Stimulated activated memory B cell treated with anti-CD40 and anti-IgM and Interleukin-4, amounts not matched to agents 10 μg/mL and 1 μg/mL and 100 μg/mL, for 72 hours (primary cell): ENCODE measurements around the gene IFI30.

Experiments used
- ATAC-seq: fragments of 150-1000 bp; cut with Tn5 transposase; 2 replicates; pipeline ENCODE4 v1.10.0; 2021
- H3K27ac Mint-ChIP-seq: one replicate; pipeline ENCODE4 v1.8.0; 2022; ENCODE audit warnings: mild to moderate bottlenecking, mixed read lengths
- H3K27me3 Mint-ChIP-seq: one replicate; pipeline ENCODE4 v1.8.0; 2022; ENCODE audit warnings: mixed read lengths
- H3K36me3 Mint-ChIP-seq: one replicate; pipeline ENCODE4 v1.8.0; 2022; ENCODE audit warnings: mixed read lengths
- H3K4me1 Mint-ChIP-seq: one replicate; pipeline ENCODE4 v1.8.0; 2022; ENCODE audit warnings: mixed read lengths
- H3K4me3 Mint-ChIP-seq: one replicate; pipeline ENCODE4 v1.8.0; 2022; ENCODE audit warnings: mild to moderate bottlenecking, moderate library complexity, mixed read lengths
- H3K9me3 Mint-ChIP-seq: one replicate; pipeline ENCODE4 v1.8.0; 2022; ENCODE audit warnings: mixed read lengths

The IFI30 gene

DNA sequence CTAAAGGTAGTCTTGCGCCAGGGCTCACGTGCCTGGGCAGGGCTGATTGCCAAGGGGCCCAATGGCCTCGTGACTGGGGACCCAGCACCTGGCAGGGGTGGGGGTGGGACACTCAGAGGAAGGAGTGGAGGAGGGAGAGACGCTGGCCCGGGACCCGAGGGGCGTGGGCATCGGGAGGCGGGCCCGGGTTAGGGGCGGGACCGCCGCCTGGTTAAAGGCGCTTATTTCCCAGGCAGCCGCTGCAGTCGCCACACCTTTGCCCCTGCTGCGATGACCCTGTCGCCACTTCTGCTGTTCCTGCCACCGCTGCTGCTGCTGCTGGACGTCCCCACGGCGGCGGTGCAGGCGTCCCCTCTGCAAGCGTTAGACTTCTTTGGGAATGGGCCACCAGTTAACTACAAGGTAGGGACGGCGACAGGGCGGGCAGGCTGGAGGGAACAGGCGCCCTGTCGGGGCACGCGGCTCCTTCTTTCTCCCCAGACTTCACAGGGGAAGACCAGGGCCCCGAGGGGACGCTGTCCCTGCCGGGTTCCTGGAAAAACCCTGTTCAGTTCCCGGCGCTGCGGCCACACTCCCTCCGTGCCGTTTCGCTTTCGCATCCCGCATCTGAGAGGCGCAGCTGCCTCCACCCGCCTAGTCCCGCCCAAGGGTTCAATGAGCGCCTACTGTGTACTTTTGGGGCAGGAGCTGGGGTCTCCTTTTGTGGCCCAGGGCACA, at the start of gene IFI30:
Gene IFI30 (plus strand): TSS at position 242 of the 717 bp plus-strand sequence. CDS start 29 bp downstream, at position 271.
- H3K27ac Mint-ChIP-seq, result peak within 1 kb of the TSS; percentile 92
- peaks cover 52% of the 10 kb centered on the region for H3K36me3 Mint-ChIP-seq
- H3K4me3 Mint-ChIP-seq, result peak within 1 kb of the TSS; percentile 94
- peak; percentile 82 for ATAC-seq
- no peaks in the 10 kb centered on the region for H3K9me3 Mint-ChIP-seq
- peaks cover 80% of the 10 kb centered on the region for H3K4me1 Mint-ChIP-seq
- no peaks in the 10 kb centered on the region for H3K27me3 Mint-ChIP-seq

DNA sequence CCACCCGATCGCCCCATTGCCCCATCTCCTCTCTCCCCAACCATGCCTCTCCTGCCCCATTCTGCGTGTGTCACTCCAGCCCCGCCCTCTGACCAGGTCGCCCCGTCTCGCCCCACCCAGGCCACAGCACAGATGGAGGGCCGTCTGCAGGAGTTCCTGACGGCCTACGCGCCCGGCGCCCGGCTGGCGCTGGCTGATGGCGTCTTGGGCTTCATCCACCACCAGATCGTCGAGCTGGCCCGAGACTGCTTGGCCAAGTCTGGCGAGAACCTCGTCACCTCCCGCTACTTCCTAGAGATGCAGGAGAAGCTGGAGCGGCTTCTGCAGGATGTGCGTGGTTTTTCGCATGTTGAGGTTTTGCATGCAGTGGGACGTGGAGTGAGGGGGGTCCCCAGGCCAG, 49.8 kb upstream of the IFI30 start:
- H3K4me1 Mint-ChIP-seq, result peaks cover 16% of the 10 kb centered on the region
- no peaks in the 10 kb centered on the region for H3K9me3 Mint-ChIP-seq
- no peak overlapping the region for H3K27ac Mint-ChIP-seq

DNA sequence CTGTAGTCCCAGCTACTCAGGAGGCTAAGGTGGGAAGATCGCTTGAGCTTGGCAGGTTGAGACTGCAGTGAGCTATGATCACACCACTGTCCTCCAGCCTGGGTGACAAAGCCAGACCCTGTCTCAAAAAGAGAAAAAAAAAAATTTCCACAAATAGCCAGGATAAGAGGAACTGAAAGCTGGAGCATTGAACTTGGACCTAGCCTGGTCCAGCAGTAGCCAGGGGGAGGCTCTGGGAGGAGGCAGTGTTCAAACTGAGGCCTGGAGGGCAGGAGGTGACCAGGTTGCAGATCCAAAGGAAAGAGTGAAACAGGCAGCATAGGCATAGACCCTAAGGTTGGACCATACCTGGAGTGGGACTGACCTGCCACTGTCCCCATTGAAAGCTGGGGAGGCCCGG, 47.5 kb upstream of the IFI30 start:
- Mint-ChIP-seq H3K27ac (peak overlapping the region; percentile 77), H3K27me3 (no peaks in the 10 kb centered on the region), H3K4me3 (no peak overlapping the region), H3K9me3 (no peaks in the 10 kb centered on the region), H3K36me3 (peaks cover 53% of the 10 kb centered on the region), H3K4me1 (no peaks in the 10 kb centered on the region)
- no peak for ATAC-seq

More for the DNA sequence above, 49.8 kb upstream of the IFI30 start:
- Mint-ChIP-seq H3K4me3 (no peak overlapping the region), H3K27me3 (no peaks in the 10 kb centered on the region), H3K36me3 (peaks cover 40% of the 10 kb centered on the region)
- ATAC-seq, result no peak

DNA sequence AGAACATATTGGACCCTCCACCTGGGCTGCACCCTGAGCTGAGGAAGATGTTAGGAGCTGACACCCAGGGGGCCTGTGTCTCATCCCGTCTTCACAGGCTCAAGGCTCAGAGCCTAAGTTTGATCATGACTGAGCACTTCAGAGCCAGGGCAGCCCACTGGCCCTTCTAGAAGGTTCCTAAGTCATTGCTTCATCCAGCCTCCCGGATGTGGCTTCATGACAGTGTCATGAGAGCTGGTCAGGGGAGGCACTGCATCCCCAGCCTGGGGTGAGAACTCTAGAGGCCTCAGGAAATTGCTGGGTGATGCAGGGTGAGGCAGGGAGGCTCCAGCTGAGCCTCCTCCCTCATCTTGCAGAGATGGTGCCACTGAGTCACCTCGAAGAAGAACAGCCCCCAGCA, 45.6 kb upstream of the IFI30 start:
- Mint-ChIP-seq H3K9me3 (no peaks in the 10 kb centered on the region), H3K27ac (no peak overlapping the region), H3K4me3 (no peak overlapping the region), H3K27me3 (no peaks in the 10 kb centered on the region), H3K4me1 (no peaks in the 10 kb centered on the region), H3K36me3 (peaks cover 61% of the 10 kb centered on the region)
- no peak for ATAC-seq

DNA sequence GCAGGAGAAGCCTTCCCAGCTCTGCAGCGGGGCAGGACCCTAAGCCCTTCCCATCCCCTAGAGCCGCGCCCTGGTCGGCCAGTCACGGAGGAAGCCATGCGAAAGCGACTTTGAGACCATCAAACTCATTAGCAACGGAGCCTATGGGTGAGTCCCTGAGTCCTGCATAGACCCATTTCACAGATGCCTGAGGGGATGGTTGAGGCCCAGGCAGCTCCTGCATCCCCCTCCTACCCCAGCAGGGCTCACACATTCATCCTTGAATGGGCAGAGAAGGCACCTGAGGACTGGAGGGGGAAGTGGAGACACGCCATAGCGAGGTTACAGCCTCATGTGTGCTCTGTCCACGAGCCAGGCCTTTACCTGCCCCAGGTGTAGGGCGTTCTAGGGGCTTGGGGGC, 44.8 kb upstream of the IFI30 start:
- Mint-ChIP-seq H3K4me1 (no peaks in the 10 kb centered on the region), H3K27ac (no peak overlapping the region), H3K9me3 (no peaks in the 10 kb centered on the region), H3K27me3 (no peaks in the 10 kb centered on the region), H3K4me3 (no peak overlapping the region), H3K36me3 (peaks cover 56% of the 10 kb centered on the region)
- ATAC-seq, result no peak

DNA sequence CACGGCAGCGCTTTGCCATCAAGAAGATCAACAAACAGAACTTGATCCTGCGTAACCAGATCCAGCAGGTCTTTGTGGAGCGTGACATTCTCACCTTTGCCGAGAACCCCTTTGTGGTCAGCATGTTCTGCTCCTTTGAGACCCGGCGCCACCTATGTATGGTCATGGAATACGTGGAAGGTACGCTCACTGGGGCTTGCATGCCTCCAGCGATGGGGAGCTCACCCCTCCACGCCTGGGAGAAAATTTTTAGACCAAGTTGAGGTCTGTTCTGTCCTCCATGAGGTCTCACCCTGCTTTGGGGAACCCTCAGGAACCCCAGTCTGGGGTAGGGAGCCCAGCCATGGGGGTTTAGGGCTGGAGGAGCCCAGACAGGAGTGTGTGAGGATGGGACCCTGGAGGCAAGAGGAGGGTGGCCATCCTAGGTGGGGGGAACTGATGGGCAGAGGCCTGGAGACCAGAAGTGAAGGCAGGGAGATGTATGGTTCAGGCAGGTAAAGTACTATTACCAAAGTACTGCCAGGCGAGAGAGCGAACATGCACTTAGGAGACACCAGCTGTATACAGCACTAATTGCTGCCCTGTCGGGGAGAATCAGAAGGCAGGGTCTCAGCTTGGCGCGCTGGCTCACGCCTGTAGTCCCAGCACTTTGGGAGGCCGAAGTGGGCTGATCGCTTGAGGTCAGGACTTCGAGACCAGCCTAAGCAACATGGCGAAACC, 42.9 kb upstream of the IFI30 start:
- Mint-ChIP-seq H3K4me1 (no peaks in the 10 kb centered on the region), H3K36me3 (peaks cover 64% of the 10 kb centered on the region), H3K27ac (no peak overlapping the region), H3K9me3 (no peaks in the 10 kb centered on the region), H3K4me3 (no peak overlapping the region), H3K27me3 (no peaks in the 10 kb centered on the region)
- ATAC-seq, result no peak

DNA sequence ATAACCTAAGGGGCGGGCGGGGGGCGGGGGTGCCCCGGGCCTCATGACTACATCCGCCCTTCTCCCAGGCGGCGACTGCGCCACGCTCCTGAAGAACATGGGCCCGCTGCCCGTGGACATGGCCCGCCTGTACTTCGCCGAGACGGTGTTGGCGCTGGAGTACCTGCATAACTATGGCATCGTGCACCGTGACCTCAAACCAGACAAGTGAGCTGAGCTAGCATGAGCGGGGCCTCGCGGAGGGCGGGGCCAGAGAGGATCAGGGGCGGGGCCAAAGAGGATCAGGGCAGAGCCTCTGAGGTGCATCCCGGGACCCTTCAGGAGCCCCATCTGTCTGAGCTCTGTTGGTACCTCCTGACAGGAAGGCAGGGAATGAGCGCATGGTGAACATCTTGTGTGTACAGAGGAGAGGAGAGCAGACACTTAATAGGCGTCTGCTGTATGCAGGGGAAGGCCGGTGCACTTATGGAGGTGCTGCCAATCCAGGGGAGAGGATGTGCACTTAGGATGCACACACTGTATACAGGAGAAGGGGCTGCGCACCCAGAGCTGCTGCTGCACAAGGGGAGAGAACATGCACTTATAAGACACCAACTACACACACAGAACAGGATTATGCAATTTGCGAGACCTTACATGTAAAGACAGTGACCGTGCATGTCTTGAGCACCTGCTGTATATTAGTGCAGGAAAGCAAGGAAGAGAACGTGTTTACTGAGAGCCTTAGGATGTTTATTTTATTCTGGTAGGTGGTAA, 41.6 kb upstream of the IFI30 start:
- peak; percentile 34 for ATAC-seq
- Mint-ChIP-seq H3K9me3 (no peaks in the 10 kb centered on the region), H3K27ac (no peak overlapping the region), H3K27me3 (no peaks in the 10 kb centered on the region), H3K4me3 (no peak overlapping the region), H3K4me1 (no peaks in the 10 kb centered on the region), H3K36me3 (peaks cover 70% of the 10 kb centered on the region)

DNA sequence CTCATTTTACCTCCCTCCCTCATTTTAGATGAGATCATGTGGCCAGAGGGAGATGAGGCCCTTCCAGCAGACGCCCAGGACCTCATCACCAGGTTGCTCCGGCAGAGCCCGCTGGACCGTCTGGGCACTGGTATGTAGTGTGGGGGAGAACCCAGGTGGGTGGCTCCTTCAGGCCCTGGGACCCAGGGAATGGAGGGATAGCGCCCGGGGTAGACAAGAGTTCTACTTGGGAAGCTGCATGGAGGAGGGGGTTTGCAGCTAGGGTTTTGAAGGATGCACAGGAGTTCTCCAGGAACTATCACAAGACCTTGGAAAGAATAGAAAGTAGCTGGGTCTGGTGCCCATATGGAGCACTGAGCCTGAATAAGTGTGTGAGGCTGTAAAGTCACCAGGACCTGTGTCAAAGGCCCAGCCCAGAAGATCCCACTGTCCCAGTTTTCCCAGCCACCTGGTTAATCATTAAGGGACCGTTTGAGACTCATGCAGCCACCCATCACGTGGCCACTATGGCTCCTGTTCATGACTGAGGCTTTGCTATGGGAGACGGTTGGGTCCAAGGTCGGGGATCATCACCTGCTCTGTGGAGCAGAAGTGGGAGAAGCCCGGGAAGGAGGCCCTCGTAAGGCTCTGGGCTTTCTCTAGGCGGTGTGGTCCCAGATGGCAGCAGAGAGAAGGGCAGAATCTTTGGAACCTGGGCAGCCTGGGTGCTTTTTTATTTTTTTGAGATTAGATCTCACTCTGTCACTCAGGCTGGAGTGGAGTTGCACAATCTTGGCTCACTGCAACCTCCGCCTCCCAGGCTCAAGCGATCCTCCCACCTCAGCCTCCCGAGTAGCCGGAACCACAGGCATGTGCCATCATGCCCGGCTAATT, 37.7 kb upstream of the IFI30 start:
- no peaks in the 10 kb centered on the region for H3K27me3 Mint-ChIP-seq
- no peak overlapping the region for H3K4me3 Mint-ChIP-seq
- H3K9me3 Mint-ChIP-seq, result no peaks in the 10 kb centered on the region
- H3K36me3 Mint-ChIP-seq, result peaks cover 63% of the 10 kb centered on the region
- H3K27ac Mint-ChIP-seq, result no peak overlapping the region
- no peaks in the 10 kb centered on the region for H3K4me1 Mint-ChIP-seq
- ATAC-seq, result no peak

DNA sequence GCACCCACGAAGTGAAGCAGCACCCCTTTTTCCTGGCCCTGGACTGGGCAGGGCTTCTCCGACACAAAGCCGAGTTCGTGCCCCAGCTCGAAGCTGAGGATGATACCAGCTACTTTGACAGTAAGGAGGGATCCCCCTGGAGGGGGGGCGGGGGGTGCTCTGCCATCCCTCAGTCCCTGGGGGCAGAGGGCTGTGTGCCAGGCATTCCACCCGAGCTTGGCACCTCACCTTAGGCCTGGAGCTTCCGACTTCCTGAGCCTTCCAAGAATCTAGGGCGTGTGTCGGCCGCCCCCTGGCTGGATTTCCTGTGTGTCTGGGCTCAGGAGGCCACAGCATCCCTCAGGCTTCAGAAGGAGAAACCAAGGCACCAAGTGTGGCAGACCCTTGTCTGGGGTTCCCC, 36.4 kb upstream of the IFI30 start:
- no peaks in the 10 kb centered on the region for H3K9me3 Mint-ChIP-seq
- no peak overlapping the region for H3K27ac Mint-ChIP-seq
- no peaks in the 10 kb centered on the region for H3K27me3 Mint-ChIP-seq
- H3K4me3 Mint-ChIP-seq, result no peak overlapping the region
- no peak for ATAC-seq
- H3K4me1 Mint-ChIP-seq, result no peaks in the 10 kb centered on the region
- peaks cover 61% of the 10 kb centered on the region for H3K36me3 Mint-ChIP-seq

DNA sequence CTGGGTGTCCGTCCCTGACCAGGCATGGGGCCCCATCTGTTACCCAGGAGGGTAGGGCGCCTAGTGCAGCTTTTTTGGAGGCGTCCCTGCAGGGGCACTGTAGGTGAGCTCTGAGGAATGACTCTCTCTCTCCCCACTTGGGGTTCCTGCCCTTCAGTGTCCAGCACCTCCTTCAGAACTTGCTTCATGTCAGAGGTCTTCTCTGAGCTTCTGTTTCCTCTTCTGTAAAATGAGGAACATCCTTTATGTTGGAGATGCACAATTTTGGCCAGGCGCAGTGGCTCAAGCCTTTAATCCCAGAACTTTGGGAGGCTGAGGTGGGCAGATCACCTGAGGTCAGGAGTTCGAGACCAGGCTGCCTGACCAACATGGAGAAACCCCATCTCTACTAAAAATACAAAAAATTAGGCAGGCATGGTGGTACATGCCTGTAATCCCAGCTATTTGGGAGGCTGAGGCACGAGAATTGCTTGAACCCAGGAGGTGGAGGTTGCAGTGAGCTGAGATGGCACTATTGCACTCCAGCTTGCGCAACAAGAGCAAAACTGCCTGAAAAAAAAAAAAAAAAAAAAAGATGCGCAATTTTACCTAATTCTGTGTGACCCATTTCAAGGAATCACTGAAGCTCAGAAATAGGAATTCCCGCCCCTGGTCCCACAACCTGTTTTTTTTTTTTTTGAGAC, 35.8 kb upstream of the IFI30 start:
- Mint-ChIP-seq H3K36me3 (peaks cover 58% of the 10 kb centered on the region), H3K9me3 (no peaks in the 10 kb centered on the region), H3K27ac (no peak overlapping the region), H3K4me3 (no peak overlapping the region), H3K4me1 (no peaks in the 10 kb centered on the region), H3K27me3 (no peaks in the 10 kb centered on the region)
- no peak for ATAC-seq

DNA sequence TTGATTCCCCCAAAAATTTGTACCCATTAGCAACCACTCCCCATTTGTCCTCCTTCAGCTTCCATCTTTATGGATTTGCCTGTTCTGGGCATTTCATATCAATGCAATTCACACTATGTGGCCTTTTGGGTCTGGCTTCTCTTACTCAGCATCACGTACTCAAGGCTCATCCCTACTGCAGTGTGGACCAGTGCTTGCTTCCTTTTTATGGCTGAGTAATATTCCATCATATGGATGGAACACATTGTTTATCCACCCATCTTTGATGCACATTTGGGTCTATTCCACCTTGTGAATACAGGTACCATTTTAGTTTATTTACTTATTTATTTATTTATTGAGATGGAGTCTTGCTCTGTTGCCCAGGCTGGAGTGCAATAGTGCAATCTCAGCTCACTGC, 33.1 kb upstream of the IFI30 start:
- Mint-ChIP-seq H3K27me3 (no peaks in the 10 kb centered on the region), H3K36me3 (peaks cover 68% of the 10 kb centered on the region), H3K9me3 (no peaks in the 10 kb centered on the region), H3K27ac (no peak overlapping the region), H3K4me1 (no peaks in the 10 kb centered on the region), H3K4me3 (no peak overlapping the region)
- ATAC-seq, result no peak

DNA sequence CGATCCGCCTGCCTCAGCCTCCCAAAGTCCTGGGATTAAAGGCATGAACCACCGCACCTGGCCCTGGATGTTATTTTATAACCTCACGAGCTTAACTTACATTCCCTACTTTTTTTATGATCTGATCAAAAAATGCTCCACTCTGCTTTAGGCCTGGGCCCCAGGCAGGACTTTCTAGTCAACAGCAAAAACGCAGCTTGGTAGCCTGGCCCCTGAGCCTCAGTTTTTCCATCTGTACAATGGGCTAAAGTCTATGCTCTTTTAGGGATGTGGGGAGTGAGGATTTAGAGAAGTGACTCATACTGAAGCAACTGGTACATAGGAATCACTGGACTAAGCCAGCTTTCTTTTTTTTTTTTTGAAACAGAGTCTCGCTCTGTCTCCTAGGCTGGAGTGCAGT, 32.6 kb upstream of the IFI30 start:
- no peak overlapping the region for H3K27ac Mint-ChIP-seq
- no peak overlapping the region for H3K4me3 Mint-ChIP-seq
- H3K36me3 Mint-ChIP-seq, result peaks cover 68% of the 10 kb centered on the region

DNA sequence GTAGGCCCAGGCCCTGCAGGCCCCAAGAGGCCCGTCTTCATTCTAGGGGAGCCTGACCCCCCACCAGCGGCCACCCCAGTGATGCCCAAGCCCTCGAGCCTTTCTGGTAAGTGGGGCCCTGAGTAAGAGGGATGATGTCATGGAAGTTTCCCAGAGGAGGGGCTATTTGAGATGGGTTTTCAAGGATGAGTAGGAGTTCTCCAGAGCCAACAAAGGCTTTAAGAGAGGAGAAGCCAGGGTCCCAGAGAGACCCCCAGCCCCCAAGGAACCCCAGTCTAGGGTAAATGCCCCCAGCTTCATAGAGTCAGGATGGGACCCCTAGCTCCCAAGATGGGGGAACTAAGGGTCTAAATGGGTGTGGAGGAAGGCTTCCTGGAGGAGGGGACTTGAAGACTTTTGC, 29.7 kb upstream of the IFI30 start:
- no peaks in the 10 kb centered on the region for H3K9me3 Mint-ChIP-seq
- ATAC-seq, result no peak
- H3K27ac Mint-ChIP-seq, result no peak overlapping the region
- peaks cover 12% of the 10 kb centered on the region for H3K4me1 Mint-ChIP-seq
- H3K36me3 Mint-ChIP-seq, result peaks cover 78% of the 10 kb centered on the region
- no peaks in the 10 kb centered on the region for H3K27me3 Mint-ChIP-seq
- H3K4me3 Mint-ChIP-seq, result no peak overlapping the region

More for the DNA sequence above, 32.6 kb upstream of the IFI30 start:
- ATAC-seq, result no peak
- H3K4me1 Mint-ChIP-seq, result no peaks in the 10 kb centered on the region
- no peaks in the 10 kb centered on the region for H3K9me3 Mint-ChIP-seq
- no peaks in the 10 kb centered on the region for H3K27me3 Mint-ChIP-seq

DNA sequence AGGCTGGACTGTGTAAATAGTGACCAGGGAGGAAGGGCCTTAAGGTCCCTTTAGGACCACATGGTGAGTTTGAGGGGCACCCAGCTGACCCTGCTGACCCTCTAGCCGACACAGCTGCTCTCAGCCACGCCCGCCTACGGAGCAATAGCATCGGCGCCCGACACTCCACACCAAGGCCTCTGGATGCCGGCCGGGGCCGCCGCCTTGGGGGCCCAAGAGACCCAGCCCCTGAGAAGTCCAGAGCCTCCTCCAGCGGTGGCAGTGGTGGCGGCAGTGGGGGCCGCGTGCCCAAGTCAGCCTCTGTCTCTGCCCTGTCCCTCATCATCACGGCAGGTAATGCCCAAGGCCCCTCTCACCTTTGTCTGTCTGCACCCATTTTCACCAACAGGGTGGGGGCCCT, 29.3 kb upstream of the IFI30 start:
- no peak overlapping the region for H3K27ac Mint-ChIP-seq
- H3K36me3 Mint-ChIP-seq, result peaks cover 74% of the 10 kb centered on the region

More for the DNA sequence above, 29.3 kb upstream of the IFI30 start:
- ATAC-seq, result no peak
- Mint-ChIP-seq H3K4me1 (peaks cover 12% of the 10 kb centered on the region), H3K27me3 (no peaks in the 10 kb centered on the region), H3K9me3 (no peaks in the 10 kb centered on the region), H3K4me3 (no peak overlapping the region)
